Activated CD4-positive, alpha-beta memory T cell treated with anti-CD3 and anti-CD28 coated beads, Interleukin-2, amount 10 ng/mL, durations not matched to agents 7 days and 5 days (primary cell): ENCODE results near the gene WAS. TPM values are rescaled to one million over a fixed set of nuclear protein-coding genes. Genes with fewer than 3 reads are reported as not detected.
"Not testable (repeated sequence)": the region's sequence is repeated elsewhere in the genome, so short reads cannot be mapped to it uniquely, and the experiment has no call there.

ENCODE experiments used
- CTCF ChIA-PET: fragments of 350-600 bp; sonication (Branson Sonifier 250); formaldehyde crosslinking; loops from one replicate; lab custom pipeline; 2021; ENCODE audit warnings: antibody characterized with exemption, inconsistent platforms; lab: Charles Lee
- POLR2A ChIA-PET: fragments of 350-600 bp; sonication (Branson Sonifier 250); formaldehyde crosslinking; loops from one replicate; lab custom pipeline; 2021; ENCODE audit warnings: antibody characterized with exemption; lab: Charles Lee
- DNase-seq: peaks from one replicate; pipeline ENCODE4 v3.0.0-alpha.2; 2020
- H3K27ac Mint-ChIP-seq: one replicate; pipeline ENCODE4 v1.8.0; 2021; ENCODE audit warnings: mild to moderate bottlenecking, mixed read lengths
- H3K27me3 Mint-ChIP-seq: one replicate; pipeline ENCODE4 v1.8.0; 2021; ENCODE audit warnings: mixed read lengths
- H3K36me3 Mint-ChIP-seq: one replicate; pipeline ENCODE4 v1.8.0; 2021; ENCODE audit warnings: low read depth, mixed read lengths
- H3K4me1 Mint-ChIP-seq: one replicate; pipeline ENCODE4 v1.8.0; 2021; ENCODE audit warnings: mixed read lengths
- H3K4me3 Mint-ChIP-seq: one replicate; pipeline ENCODE4 v1.8.0; 2021; ENCODE audit warnings: mild to moderate bottlenecking, mixed read lengths
- H3K9me3 Mint-ChIP-seq: one replicate; pipeline ENCODE4 v1.8.0; 2021; ENCODE audit warnings: mixed read lengths
- total RNA-seq, 2 experiments: library from RNA; stranded (reverse); gene quantifications; one replicate each; pipeline ENCODE4 v1.2.3, GENCODE V29; 2021

The WAS gene
- total RNA-seq, 2 experiments from 2014 or later = 156 to 157 TPM

DNA sequence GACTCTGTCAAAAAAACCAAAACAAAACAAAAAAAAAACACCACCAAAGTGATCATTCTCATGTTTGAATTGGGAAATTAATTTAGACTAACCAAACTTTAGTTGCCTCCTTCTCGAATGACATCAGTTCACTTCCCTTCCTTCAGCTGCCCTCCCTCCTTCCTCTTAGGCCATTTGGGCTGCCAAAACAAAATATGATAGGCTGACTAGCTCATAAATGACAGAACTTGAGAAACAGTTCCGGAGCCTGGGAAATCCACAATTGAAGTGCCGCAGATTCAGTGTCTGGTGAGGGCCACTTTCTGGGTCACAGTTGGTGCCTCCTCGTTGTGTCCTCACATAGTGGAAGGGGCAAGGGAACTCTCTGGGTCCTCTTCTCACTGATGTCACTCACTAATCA, 16.1 kb upstream of the WAS start:
- CTCF ChIA-PET = no interaction called here
- POLR2A ChIA-PET = no interaction called here
- no peak overlapping the region for H3K27ac Mint-ChIP-seq
- no peaks in the 10 kb centered on the region for H3K27me3 Mint-ChIP-seq
- DNase-seq = no peak
- H3K9me3 Mint-ChIP-seq = no peaks in the 10 kb centered on the region
- no peaks in the 10 kb centered on the region for H3K36me3 Mint-ChIP-seq
- no peak overlapping the region for H3K4me3 Mint-ChIP-seq
- H3K4me1 Mint-ChIP-seq = no peaks in the 10 kb centered on the region

DNA sequence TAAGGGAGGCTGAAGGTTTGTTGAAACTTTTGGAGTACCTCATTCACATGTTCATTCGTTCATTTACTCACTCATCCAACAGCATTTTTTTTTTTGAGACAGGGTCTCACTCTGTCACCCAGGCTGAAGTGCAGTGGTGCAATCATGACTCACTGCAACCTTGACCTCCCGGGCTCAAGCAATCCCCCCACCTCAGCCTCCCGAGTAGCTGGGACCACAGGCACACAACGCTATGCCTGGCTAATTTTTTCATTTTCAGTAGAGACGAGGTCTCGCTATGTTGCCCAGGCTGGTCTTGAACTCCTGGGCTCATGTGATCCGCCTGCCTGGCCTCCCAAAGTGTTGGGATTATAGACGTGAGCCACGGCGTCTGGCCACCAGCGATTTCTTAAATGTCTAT, 15.4 kb upstream of the WAS start:
- CTCF ChIA-PET = interaction anchor here (0.7 kb wide), 1 partner anchor 375 kb away, joined by 3 read pairs; no protein-coding TSS in a partner anchor
- H3K27me3 Mint-ChIP-seq, H3K36me3 Mint-ChIP-seq, H3K4me1 Mint-ChIP-seq, DNase-seq, H3K27ac Mint-ChIP-seq, H3K9me3 Mint-ChIP-seq, H3K4me3 Mint-ChIP-seq, POLR2A ChIA-PET: not testable (repeated sequence)

DNA sequence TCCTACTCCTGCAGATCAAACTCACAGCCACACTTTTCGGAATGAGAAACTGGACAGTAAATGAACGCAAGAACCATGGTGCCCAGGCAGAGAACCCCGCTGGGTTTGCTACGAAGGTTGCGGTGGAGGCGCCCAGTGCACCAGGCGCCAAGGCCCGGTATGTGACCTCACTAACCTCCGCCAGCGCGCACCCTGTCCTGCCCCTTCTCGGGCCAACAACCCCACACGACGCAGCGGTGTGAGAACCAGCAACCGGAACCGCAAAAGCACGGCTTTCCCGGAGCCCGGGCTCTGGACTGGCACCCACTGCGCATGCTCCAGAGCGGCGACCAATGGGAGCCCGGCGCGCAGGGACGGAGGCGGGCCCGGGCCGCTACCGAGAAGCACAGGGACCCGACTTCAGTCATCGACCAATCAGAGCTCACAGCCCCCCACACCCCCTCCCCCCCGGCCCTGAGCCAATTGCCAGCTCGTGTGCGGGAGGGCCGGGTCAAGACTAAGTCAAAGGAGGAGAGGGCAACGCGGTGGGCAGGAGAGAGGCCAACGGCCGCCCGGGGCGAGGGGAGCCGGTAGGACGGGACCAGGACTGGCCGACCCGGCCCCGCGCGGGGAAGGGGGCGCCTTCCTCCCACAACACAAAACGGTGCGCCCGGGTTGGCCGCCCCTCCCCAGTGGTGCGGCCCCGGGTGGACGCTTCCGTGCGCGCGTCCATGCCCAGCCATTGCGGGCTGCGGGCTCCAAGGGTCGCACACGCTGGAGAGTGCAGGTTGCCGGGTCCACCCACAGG, 7.3 kb upstream of the WAS start:
- POLR2A ChIA-PET = interaction anchor here (0.6 to 5.2 kb wide), 8 partner anchors 20 to 282 kb away, joined by 3 to 32 read pairs (median 4); partner anchors contain the start of genes HDAC6 and SUV39H1
- peak overlapping the region; percentile 90 for H3K4me3 Mint-ChIP-seq
- H3K27me3 Mint-ChIP-seq = no peaks in the 10 kb centered on the region
- CTCF ChIA-PET = interaction anchor here (1.0 kb wide), 1 partner anchor 45 kb away, joined by 3 read pairs; no protein-coding TSS in a partner anchor
- peaks cover 2% of the 10 kb centered on the region for H3K36me3 Mint-ChIP-seq
- peak overlapping the region; percentile 84 for H3K27ac Mint-ChIP-seq
- no peaks in the 10 kb centered on the region for H3K9me3 Mint-ChIP-seq
- peak; percentile 90 for DNase-seq
- H3K4me1 Mint-ChIP-seq = peaks cover 31% of the 10 kb centered on the region

DNA sequence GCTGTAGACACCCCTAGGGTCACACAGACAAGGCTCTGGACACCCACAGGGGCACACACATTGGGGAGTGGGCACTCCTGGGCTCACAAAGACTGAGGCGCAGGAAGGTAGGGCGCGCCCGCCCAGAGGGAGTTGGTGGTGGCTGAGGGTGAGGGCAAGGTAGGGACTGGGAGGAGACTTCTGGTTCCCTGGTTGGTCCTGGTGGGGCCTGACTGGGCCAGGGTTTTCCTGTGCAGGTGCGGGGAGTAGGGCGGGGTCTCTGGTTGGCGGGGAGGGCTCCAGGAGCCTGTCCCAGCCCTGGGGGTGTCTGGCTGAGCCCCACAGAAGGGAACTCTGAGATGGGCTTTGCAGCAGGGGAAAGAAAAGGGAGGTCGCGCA, 6.7 kb upstream of the WAS start:
- DNase-seq = no peak
- ChIA-PET CTCF (interaction anchor here (1.0 kb wide), 1 partner anchor 45 kb away, joined by 3 read pairs; no protein-coding TSS in a partner anchor), POLR2A (interaction anchor here (1.0 to 5.2 kb wide), 7 partner anchors 20 to 282 kb away, joined by 3 to 32 read pairs (median 5); partner anchors contain the start of genes HDAC6 and SUV39H1)
- Mint-ChIP-seq H3K9me3 (no peaks in the 10 kb centered on the region), H3K27me3 (no peaks in the 10 kb centered on the region), H3K36me3 (peaks cover 2% of the 10 kb centered on the region), H3K4me3 (peak overlapping the region; percentile 90), H3K4me1 (peaks cover 34% of the 10 kb centered on the region), H3K27ac (peak overlapping the region; percentile 84)

DNA sequence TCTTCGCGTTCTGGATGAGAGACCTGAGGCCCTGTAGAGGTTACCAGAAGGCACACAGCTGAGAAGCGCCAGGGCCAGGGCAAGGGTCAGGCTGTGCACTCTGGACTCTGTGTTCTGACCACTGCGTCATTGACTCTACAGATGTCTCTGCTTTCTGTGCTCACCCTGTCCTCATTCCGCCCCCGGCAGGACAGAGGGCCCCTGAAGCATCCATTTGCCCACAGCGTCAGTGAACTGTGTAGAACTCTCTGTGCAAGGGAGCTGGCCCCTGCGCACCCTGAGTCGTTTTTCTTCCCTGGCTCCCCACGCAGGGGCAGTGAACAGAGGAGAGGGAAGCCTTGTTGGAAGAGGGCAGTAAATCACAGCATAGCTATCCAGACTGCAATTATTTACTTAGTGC, 6.1 kb upstream of the WAS start:
- ChIA-PET POLR2A (interaction anchor here (1.1 to 5.2 kb wide), 3 partner anchors 19 to 61 kb away, joined by 3 to 32 read pairs (median 14); partner anchors contain the start of gene SUV39H1), CTCF (no interaction called here)
- DNase-seq = no peak
- peaks cover 2% of the 10 kb centered on the region for H3K36me3 Mint-ChIP-seq
- H3K4me1 Mint-ChIP-seq = peaks cover 37% of the 10 kb centered on the region
- H3K4me3 Mint-ChIP-seq = peak overlapping the region; percentile 90
- no peaks in the 10 kb centered on the region for H3K9me3 Mint-ChIP-seq
- H3K27ac Mint-ChIP-seq = peak overlapping the region; percentile 84
- H3K27me3 Mint-ChIP-seq = no peaks in the 10 kb centered on the region

DNA sequence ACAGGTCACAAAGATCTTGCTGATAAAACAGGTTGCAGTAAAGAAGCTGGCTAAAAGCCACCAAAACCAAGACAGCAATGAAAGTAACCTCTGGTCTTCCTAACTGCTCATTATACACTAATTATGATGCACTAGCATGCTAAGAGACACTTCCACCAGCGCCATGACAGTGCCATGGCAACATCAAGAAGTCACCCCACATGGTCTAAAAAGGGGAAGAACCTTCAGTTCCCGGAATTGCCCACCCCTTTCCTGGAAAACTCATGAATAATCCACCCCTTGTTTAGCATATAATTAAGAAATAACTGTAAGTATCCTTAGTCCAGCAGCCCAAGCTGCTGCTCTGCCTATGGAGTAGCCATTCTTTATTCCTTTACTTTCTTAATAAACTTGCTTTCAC, 3.1 kb upstream of the WAS start:
- H3K9me3 Mint-ChIP-seq, H3K27me3 Mint-ChIP-seq, CTCF ChIA-PET, H3K4me3 Mint-ChIP-seq: not testable (repeated sequence)
- H3K4me1 Mint-ChIP-seq = peaks cover 60% of the 10 kb centered on the region
- peaks cover 23% of the 10 kb centered on the region for H3K36me3 Mint-ChIP-seq
- H3K27ac Mint-ChIP-seq = peak overlapping the region; percentile 21
- peak; percentile 38 for DNase-seq
- POLR2A ChIA-PET = interaction anchor here (5.2 kb wide), 1 partner anchor 16 kb away, joined by 32 read pairs; the partner anchor contains the start of gene SUV39H1

DNA sequence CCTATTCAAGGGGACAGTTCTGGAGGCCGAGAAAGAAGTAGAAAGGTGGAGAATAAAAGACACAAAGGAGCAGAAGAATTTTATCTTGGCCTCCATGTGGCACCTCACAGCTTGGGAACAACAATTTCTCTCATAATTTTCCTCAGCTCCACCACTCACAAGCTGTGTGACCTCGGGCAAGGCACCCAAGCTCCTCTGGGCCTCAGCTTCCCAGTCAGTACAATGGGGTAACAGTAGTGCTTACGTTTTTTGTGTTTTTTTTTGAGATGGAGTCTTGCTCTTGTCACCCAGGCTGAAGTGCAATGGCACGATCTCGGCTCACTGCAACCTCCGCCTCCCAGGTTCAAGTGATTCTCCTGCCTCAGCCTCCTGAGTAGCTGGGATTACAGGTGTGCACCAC, 2.7 kb upstream of the WAS start:
- POLR2A ChIA-PET = not testable (repeated sequence)

DNA sequence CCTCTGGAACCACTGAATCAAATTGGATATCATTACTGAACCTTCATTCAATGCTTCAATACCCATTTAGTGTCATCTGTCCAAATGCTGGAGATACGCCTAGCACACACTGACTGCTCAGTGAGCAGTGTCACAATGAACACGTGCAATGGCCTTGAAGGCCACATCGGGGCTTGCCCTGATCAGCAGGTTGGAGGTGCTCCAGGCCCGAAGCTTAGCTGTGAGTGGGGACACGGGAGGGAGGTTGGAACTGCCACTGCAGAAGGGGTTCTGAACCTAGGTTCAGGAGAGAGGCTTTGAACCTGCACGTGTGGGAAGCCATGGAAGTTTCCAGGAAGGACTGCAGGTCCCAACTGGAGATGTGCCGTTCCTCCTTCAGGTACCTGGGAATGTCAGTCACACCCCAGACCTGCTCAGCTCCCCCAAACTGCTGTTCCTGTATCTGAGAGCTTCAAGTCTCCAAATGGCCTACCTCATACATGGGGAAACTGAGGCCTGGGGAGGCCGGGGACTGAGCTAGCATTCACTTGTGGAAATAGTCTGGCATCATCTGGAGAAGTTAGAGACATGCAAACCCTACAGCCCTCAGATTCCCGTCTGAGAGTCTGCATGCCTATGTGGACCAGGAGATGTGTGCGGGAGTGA, 1.9 kb upstream of the WAS start:
- ChIA-PET CTCF (no interaction called here), POLR2A (no interaction called here)
- Mint-ChIP-seq H3K4me3 (no peak overlapping the region), H3K9me3 (no peaks in the 10 kb centered on the region), H3K4me1 (peaks cover 72% of the 10 kb centered on the region), H3K27ac (peak overlapping the region; percentile 26), H3K36me3 (peaks cover 33% of the 10 kb centered on the region), H3K27me3 (no peaks in the 10 kb centered on the region)
- no peak for DNase-seq

More for the DNA sequence above, 2.7 kb upstream of the WAS start:
- H3K4me3 Mint-ChIP-seq, CTCF ChIA-PET, H3K27ac Mint-ChIP-seq, DNase-seq, H3K9me3 Mint-ChIP-seq, H3K27me3 Mint-ChIP-seq: not testable (repeated sequence)
- Mint-ChIP-seq H3K36me3 (peaks cover 26% of the 10 kb centered on the region), H3K4me1 (peaks cover 64% of the 10 kb centered on the region)

DNA sequence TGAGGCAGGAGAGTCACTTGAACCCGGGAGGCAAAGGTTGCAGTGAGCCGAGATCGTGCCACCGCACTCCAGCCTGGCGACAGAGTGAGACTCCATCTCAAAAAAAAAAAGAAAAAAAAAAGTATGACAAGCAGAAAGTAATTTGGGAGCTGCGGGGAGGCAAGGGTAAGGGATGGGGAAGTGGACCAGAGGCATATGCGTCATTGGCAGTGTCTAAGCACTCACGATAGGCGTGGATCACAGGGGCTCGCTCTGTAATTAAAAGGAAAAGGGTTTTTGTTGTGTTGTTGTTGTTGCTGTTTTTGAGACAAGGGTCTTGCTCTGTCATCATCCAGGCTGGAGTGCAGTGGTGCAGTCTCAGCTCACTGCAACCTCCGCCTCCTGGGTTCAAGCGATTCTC, 804 bp upstream of the WAS start:
- Mint-ChIP-seq H3K36me3 (peaks cover 42% of the 10 kb centered on the region), H3K27ac (peak overlapping the region; percentile 85), H3K4me1 (peaks cover 73% of the 10 kb centered on the region)
- not testable (repeated sequence) for H3K4me3 Mint-ChIP-seq, H3K27me3 Mint-ChIP-seq, H3K9me3 Mint-ChIP-seq, DNase-seq
- CTCF ChIA-PET = interaction anchor here (1.2 to 1.6 kb wide), 2 partner anchors 34 to 143 kb away, joined by 3 to 4 read pairs; no protein-coding TSS in a partner anchor
- POLR2A ChIA-PET = interaction anchor here (0.8 to 3.5 kb wide), 11 partner anchors 8 to 255 kb away, joined by 3 to 62 read pairs (median 8); partner anchors contain the start of genes HDAC6, PQBP1, RBM3 and SUV39H1

DNA sequence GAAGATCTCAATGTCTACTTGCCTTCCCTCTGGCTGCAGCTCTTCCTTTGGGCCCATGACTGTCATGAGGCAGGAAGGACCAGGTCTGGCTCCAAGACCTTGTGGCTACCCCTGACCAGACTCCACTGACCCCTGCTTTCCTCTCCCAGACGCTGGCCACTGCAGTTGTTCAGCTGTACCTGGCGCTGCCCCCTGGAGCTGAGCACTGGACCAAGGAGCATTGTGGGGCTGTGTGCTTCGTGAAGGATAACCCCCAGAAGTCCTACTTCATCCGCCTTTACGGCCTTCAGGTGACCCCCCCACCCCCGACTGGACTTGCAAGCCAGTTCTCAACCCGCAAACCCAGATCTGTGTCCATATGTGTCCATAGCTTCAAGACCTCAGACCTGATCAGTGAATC, 535 bp downstream of the WAS start:
- ChIA-PET CTCF (interaction anchor here (1.2 to 1.6 kb wide), 2 partner anchors 36 to 141 kb away, joined by 3 to 4 read pairs; no protein-coding TSS in a partner anchor), POLR2A (interaction anchor here (0.8 to 3.5 kb wide), 12 partner anchors 9 to 214 kb away, joined by 3 to 62 read pairs (median 7); partner anchors contain the start of genes HDAC6, PQBP1, RBM3 and SUV39H1)
- Mint-ChIP-seq H3K27me3 (no peaks in the 10 kb centered on the region), H3K4me1 (peaks cover 68% of the 10 kb centered on the region), H3K4me3 (peak overlapping the region; percentile 90), H3K9me3 (no peaks in the 10 kb centered on the region), H3K36me3 (peaks cover 50% of the 10 kb centered on the region), H3K27ac (peak overlapping the region; percentile 85)
- no peak for DNase-seq

DNA sequence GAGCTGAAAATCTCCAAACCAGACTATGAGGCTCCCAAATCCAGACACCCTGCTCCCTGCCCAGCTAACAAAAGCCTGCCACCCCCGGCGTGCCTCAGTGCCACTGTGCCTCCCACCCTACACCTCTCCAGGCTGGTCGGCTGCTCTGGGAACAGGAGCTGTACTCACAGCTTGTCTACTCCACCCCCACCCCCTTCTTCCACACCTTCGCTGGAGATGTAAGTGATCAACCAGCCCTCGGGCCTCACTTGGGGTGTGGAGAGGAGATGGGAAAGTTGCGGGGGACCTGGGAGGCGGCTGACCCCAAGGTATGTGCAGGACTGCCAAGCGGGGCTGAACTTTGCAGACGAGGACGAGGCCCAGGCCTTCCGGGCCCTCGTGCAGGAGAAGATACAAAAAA, 1.8 kb downstream of the WAS start:
- peak overlapping the region; percentile 85 for H3K27ac Mint-ChIP-seq
- no peak for DNase-seq
- H3K4me3 Mint-ChIP-seq = peak overlapping the region; percentile 90
- H3K36me3 Mint-ChIP-seq = peaks cover 54% of the 10 kb centered on the region
- H3K27me3 Mint-ChIP-seq = no peaks in the 10 kb centered on the region
- H3K9me3 Mint-ChIP-seq = no peaks in the 10 kb centered on the region
- POLR2A ChIA-PET = interaction anchor here (1.0 to 3.5 kb wide), 3 partner anchors 11 to 28 kb away, joined by 3 to 62 read pairs (median 3); partner anchors contain the start of gene SUV39H1
- CTCF ChIA-PET = no interaction called here
- peaks cover 60% of the 10 kb centered on the region for H3K4me1 Mint-ChIP-seq

DNA sequence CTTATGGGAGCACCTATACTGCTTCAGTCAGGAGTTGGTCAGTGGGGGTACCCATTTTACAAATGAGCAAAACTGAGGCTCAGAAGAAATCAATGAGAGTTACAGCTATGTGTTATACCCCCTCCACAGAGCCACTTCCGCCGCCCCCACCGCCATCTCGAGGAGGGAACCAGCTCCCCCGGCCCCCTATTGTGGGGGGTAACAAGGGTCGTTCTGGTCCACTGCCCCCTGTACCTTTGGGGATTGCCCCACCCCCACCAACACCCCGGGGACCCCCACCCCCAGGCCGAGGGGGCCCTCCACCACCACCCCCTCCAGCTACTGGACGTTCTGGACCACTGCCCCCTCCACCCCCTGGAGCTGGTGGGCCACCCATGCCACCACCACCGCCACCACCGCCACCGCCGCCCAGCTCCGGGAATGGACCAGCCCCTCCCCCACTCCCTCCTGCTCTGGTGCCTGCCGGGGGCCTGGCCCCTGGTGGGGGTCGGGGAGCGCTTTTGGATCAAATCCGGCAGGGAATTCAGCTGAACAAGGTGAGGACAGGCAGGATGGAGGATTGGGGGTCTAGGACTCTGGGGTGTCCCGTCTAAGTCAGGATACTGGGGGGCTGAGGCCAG, 5.0 kb downstream of the WAS start:
- no peak overlapping the region for H3K4me3 Mint-ChIP-seq
- H3K27me3 Mint-ChIP-seq = no peaks in the 10 kb centered on the region
- CTCF ChIA-PET = no interaction called here
- DNase-seq = no peak
- POLR2A ChIA-PET = no interaction called here
- peaks cover 39% of the 10 kb centered on the region for H3K4me1 Mint-ChIP-seq
- no peaks in the 10 kb centered on the region for H3K9me3 Mint-ChIP-seq
- peaks cover 64% of the 10 kb centered on the region for H3K36me3 Mint-ChIP-seq
- H3K27ac Mint-ChIP-seq = no peak overlapping the region
